Activated T-cell treated with anti-CD3 and anti-CD28 coated beads for 4 hours (primary cell): Measurements from ENCODE around the gene SH3GLB1.
A peak's percentile ranks its signal among the peaks of the same experiment; 100 is the strongest.

ENCODE experiments used
- DNase-seq: peaks from one replicate; pipeline ENCODE4 v3.0.0-alpha.2; 2020

The SH3GLB1 gene

GRCh38 chr1:86774305-86775295 is 70.2 kb downstream of the SH3GLB1 start:
- DNase-seq: peak; percentile 22

DNA sequence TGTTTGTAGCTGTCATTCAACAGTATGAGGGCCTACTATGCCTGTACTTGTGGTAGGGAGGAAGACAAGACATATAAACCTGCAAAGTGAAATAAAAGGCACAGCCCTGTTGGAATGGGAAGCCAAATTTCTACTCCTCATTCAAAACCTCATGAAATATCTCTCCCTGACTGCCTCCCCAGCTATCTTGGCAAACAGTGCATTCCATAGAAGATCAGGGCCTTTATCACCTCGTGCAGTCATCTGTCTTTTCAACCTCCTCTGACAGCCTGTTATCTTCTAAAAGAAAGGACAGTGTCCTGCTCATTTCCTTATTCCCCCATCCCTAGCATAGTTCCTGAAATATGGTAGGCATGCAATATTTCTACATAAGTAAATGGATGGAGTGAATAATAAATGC is 71.0 kb downstream of the SH3GLB1 start:
- DNase-seq: no peak

DNA sequence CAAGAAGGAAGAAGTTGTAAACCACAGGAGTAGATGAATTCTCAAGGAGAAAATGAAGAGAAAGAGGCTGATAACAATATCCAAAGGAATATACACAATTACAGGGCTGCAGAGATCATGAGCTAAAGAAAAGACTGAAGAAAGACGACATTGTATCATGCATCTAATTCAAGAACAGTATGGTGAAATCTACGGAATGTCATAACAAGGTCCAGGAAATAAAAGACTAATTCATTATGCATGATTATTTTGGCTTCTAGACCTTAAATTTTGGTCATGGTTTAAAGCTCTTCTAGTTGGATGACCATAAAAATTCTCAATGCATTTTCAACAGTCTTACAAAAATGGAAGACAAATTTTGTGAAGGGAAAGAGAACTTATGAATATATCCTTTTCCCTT is 71.7 kb downstream of the SH3GLB1 start:
- no peak for DNase-seq

DNA sequence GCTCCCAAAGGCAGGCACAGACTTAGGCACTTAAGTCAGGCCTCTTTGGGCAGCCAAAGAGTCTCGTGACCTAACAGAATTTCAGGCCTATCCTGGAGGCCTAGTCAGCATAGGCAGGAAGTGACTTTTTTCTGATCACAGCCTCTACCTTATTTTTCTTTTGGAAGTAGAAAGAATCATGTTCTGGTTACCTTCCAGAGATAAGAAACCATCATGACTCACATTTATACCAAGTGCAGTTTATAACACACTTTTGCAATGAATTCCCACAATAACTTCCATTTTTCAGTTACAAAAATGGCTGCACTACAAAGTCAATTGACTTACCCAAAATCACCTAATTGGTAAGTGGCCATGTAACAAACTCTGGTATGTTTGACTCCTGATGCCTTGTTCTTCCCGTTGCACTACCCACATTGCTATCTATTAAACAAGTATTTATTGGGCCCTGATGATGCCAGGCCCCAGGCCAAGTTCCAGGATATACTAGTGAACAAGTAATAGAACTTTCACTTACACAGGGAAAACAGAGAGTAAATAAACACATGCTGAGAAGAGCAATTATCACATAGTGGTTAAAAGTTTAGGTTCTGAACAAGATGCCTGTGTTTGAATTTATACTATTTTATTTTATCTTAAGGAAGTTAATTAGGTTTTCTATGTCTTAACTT is 74.3 kb downstream of the SH3GLB1 start:
- no peak for DNase-seq

GRCh38 chr1:86779308-86780191 is 75.2 kb downstream of the SH3GLB1 start:
- no peak for DNase-seq

GRCh38 chr1:86782482-86782881 is 78.1 kb downstream of the SH3GLB1 start:
- no peak for DNase-seq

- DNase-seq: no peak
Observed at GRCh38 chr1:86787621-86788020, 83.2 kb downstream of the SH3GLB1 start.

DNA sequence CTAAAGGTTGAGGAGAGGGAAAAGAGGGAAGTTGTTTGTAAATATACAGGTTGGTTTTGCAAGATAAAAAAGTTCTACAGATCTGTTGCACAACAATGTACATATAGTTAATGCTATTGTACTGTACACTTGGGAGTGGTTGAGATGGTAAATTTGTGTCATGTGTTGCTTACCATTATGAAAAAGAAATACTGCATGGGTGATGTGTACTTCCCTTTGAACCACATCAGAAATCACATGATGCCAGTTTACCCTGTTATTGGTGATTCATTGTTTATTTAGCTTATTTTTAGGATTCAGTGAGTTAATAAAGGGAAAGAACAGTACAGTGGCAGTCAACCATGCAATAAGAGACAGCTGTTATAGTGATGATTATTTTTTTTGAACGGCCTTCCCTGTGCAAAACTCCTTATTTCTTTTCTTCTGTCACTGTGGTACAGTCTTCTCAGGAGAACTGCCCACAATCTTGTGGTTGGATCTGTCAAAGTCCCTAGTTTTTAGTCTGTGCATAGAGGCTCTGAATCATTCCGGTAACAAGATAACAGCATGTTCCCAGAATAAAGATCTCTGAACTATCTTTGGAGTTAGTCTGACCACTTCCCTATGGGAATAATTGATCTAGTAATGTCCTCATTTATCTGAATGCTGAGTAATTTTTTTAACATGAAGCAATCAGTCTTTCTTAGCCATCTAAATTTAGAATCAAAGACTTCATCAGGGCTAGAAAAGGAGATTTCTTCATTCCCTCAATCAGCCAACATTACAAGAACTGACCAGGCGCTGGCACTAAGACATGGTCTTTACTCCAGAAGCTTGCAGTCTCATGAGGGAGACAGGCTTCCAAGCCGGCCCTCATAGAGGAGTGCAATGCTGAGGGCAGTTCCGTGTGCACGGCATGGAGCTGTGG is 84.2 kb downstream of the SH3GLB1 start:
- no peak for DNase-seq

DNA sequence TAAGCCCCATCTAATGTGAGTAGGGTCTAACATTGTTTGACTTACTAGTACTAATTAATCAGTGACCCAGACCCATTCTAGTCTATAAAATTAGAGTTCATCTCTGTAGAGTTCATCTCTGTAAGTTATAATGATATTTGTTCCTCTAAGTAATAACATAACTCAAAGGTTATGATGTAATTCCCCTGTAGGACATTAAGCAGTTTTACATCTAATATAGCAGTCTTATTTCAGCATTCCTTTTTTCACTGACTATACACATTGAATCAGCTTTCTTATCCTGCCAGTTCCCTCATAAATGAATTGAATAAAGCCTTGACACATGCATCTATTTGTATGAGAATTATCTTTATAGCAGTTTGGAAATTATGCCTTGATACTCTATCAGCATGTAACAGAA is 90.9 kb downstream of the SH3GLB1 start:
- no peak for DNase-seq
